CD4-positive, alpha-beta T cell treated with Interleukin-21 for 1 hour (primary cell): ENCODE results near the gene GLIS1.

Source experiments
- DNase-seq: peaks from one replicate; pipeline ENCODE4 v3.0.0-alpha.2; 2020

Gene GLIS1

GRCh38 chr1:53502641-53503432 lies 236.1 kb downstream of the GLIS1 start:
- no peak for DNase-seq

GRCh38 chr1:53501065-53502005 lies 237.6 kb downstream of the GLIS1 start:
- no peak for DNase-seq

- no peak for DNase-seq
Measured at GRCh38 chr1:53500204-53501064, 238.5 kb downstream of the GLIS1 start.

GRCh38 chr1:53499257-53500203 lies 239.4 kb downstream of the GLIS1 start:
- no peak for DNase-seq

- DNase-seq, result no peak
Measured at GRCh38 chr1:53498555-53499131, 240.3 kb downstream of the GLIS1 start.

GRCh38 chr1:53495633-53496345 lies 243.2 kb downstream of the GLIS1 start:
- DNase-seq, result no peak

GRCh38 chr1:53490351-53490750 lies 248.6 kb downstream of the GLIS1 start:
- no peak for DNase-seq

- no peak for DNase-seq
Measured at GRCh38 chr1:53486395-53487026, 252.5 kb downstream of the GLIS1 start.

- DNase-seq, result peak; percentile 48
Measured at GRCh38 chr1:53485478-53486394, 253.2 kb downstream of the GLIS1 start.

- DNase-seq, result no peak
Measured at GRCh38 chr1:53484705-53485477, 254.1 kb downstream of the GLIS1 start.

- no peak for DNase-seq
Measured at GRCh38 chr1:53483656-53484055, 255.3 kb downstream of the GLIS1 start.

- DNase-seq, result no peak
Measured at GRCh38 chr1:53483170-53483569, 255.8 kb downstream of the GLIS1 start.

GRCh38 chr1:53482441-53483153 lies 256.4 kb downstream of the GLIS1 start:
- no peak for DNase-seq

GRCh38 chr1:53481456-53481855 lies 257.5 kb downstream of the GLIS1 start:
- no peak for DNase-seq

GRCh38 chr1:53480678-53481077 lies 258.3 kb downstream of the GLIS1 start:
- no peak for DNase-seq

GRCh38 chr1:53478502-53478818 lies 260.5 kb downstream of the GLIS1 start:
- DNase-seq, result no peak

- DNase-seq, result no peak
Measured at GRCh38 chr1:53477651-53478501, 261.1 kb downstream of the GLIS1 start.
